Hypothalamus (tissue), 51 donors: ENCODE measurements around the gene KLRB1.
"Not testable (repeated sequence)": the region's sequence is repeated elsewhere in the genome, so short reads cannot be mapped to it uniquely, and the experiment has no call there.

Experiments
- DNase-seq, 51 donors: peaks; one replicate each; lab custom pipeline; 2025; lab: John Stamatoyannopoulos, UW

KLRB1 gene

DNA sequence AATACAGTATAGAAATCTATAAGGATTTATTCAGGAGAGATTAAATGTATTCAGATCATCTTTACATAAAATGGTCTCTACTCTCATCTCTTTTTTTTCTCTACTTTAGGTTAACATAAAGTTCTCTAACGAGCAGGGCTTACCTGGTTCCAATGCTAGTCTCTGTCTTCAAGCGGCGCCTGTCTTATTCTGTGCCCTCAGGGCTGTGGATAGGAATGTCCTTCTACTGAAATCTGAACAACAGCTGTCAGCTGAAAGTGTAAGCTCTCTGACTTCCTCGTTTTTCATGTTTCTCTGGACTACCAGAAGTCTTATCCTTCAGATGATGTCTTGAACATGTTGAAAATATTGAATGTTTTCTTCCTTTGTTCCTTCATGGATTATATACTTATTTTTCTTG lies 62.2 kb downstream of the KLRB1 start:
- not testable (repeated sequence) for DNase-seq
